COLO668 (cell line): ENCODE data around the gene TMEM238.
A peak's percentile ranks its signal among the peaks of the same experiment; 100 is the strongest.
"Not testable (repeated sequence)": the region's sequence is repeated elsewhere in the genome, so short reads cannot be mapped to it uniquely, and the experiment has no call there.

Experiments used
- DNase-seq: peaks from one replicate; lab custom pipeline; 2025; ENCODE audit not compliant: unreplicated experiment; lab: John Stamatoyannopoulos, UW

TMEM238 gene

GRCh38 chr19:55402509-55402908 is 18.4 kb upstream of the TMEM238 start:
- no peak for DNase-seq

DNA sequence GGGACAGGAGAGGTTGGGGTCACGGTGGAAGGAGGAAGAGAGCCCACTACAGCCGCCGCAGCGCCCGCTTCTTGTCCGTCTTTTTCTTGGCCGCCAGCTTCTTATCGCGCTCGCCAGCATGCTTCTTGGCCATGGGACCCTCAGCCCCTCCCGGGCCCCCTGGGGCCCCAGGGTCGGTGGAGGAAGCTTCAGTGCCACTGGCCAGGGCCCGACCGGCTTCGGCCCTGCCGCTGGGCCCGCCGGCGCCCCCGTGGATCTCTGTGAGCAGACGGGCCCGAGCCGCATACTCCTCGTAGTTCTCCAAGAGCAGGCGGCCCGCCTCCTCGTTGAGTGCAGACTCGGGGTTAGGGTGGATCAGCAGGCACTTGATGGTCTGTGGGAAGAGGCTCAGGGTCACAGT is 17.3 kb upstream of the TMEM238 start:
- not testable (repeated sequence) for DNase-seq

DNA sequence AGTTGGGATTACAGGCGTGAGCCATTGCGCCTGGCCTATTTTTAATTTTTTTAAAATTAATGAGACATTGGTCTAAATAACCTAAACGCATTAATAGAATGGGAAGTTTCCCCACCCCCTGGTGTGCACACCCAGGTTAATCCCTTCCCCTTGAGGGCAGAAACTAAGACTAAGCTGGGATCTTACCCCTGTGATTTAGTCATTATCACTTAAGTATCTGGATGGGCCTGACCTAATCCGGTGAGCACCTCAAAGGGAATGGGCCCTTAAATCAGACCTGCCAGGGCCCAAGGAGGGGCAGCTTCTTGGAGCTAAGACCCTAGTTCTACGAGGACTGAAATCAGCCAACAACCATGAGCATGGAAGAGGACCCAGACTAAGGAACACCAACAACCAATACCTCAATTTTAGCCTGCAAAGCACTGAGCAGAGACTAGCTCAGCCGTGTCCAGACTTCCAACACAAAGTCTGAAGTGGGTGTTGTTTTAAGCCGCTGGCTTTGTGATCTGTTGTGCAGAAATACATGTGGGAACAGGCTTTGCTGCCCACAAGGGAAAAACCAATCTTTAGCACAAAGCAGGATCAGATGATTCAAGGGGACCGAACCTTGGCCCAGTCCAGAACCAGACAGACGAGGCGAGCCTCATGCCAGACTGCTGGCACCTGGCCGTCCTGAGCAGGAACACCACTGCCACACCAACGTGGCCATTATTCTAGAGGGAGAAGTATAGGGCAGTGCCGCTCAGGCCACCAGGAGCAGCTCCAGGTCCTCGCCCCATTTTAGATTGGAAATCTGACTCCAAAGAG is 16.4 kb upstream of the TMEM238 start:
- no peak for DNase-seq

- no peak for DNase-seq
These were observed 14.3 kb upstream of the TMEM238 start for GRCh38 chr19:55398200-55398925.

DNA sequence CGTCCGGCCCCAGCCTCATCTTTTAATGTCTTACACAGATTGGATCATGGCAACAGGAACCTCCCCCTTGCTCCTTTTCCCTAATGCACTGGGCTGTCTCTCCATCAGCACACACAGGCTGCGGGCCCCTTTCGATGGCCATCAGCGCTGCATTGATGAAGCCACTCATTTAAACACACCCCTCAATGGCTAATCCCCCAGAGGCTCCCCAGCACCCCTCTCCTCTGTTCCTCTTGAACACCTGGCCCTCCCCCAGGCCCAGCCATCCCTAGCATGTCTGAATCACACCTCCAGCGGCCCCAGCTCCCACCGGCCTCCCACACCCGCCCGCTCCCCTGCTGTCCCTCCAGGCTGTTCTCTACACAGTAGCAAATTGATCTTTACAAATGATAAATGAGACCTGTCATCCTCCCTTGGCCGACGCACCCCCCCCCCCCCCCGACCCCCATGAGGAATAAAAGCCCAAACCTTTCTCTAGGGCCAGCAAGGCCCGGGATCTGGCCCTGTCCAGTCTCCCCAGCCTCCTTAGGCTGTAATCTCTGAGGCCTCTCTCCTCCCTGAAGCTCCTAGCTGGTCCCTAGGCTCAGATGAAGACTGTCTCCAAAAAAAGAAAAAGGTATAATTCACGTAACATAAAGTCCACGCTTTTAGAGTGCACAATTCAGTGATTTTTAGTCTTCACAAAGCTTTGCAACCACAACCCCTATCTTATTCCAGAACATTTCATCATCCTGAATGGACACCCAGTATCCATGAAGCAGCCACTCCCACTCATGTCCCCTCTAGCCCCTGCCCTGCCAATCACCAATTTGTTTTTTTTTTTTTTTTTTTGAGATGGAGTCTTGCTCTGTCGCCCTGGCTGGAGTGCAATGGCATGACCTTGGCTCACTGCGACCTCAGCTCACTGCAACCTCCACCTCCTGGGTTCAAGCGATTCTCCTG is 9.0 kb upstream of the TMEM238 start:
- DNase-seq = no peak

GRCh38 chr19:55391702-55392615 is 7.9 kb upstream of the TMEM238 start:
- DNase-seq = no peak

DNA sequence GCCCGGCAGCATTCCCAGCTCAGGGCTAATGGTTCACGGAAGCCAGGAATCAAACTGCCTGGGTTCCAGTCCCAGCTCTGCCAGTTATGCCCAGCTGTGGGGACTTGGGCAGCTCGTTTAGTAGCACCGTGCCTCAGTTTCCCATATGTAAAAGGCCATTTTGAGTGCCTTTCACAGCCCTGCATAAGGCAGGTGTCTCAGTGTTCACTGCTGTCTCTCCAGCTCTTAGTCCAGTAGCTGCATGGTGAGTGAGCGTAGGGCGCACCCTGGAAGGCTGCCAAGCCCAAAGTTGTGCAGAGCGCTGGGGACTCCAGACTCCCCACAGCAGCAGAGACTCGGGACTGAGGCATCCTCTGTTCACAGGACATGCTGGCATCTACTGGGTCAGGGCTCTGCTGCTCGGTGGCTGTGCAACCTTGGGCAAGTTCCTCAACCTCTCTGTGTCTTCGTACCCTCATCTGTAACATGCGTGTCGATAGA is 7.1 kb upstream of the TMEM238 start:
- DNase-seq = no peak

DNA sequence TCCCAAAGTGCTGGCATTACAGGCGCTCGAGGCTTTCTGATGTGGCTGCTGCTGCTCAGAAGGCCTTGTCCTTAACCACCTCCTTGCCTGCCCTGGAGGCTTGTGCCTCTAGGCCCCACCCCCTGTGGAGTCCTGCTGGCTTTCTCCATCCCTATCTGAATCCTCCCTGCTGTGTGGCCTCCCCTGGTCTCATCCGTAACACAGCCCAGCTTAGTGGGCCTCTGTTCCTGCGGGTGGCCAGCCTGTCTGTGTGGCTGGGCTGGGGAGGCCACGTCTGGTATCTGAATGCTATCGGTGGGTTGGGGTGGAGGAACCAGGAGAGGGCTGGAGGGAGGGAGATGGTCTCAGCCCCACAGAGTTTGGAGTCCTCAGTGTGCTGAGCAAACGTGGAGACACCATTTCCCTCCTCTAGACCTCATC is 6.4 kb upstream of the TMEM238 start:
- DNase-seq = no peak

DNA sequence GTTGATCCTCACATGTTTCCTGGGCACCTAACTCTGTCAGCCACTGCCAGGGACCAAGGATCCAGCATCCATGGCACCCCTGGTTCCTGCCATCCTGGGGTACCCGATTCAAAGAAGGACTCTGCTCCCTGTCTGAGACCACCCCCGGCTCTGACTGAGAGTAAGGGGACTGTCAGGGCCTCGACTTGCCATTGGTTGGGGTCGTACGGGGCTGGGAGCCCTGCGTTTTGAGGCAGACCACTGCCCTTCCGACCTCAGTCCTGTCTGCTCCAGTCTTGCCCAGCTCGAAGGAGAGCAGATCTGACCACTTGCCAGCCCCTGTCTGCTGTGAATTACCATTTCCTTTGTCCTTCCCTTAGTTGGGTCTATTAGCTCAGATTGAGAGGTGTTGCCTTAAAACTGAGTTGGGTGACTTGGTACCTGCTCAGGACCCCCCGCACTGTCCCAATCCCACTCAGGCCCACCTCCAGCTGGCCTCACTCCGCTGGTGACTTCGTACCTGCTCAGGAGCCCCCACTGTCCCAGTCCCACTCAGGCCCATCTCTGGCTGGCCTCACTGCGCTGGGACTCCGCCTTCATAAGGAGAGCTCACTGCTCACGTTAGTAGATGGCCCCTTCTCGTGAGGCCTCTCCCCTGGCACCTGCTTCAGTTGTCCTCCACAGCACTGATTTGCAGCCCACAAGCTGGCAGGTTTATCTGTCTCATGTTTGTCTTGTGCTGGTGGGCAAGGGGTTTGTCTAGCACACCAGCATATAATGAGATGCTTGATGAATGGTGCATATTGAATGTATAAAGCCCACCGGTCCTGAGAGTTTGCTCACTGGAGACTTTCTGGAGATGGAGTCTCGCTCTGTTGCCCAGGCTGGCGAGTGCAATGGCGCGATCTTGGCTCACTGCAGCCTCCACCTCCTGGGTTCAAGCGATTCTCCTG is 5.6 kb upstream of the TMEM238 start:
- no peak for DNase-seq

DNA sequence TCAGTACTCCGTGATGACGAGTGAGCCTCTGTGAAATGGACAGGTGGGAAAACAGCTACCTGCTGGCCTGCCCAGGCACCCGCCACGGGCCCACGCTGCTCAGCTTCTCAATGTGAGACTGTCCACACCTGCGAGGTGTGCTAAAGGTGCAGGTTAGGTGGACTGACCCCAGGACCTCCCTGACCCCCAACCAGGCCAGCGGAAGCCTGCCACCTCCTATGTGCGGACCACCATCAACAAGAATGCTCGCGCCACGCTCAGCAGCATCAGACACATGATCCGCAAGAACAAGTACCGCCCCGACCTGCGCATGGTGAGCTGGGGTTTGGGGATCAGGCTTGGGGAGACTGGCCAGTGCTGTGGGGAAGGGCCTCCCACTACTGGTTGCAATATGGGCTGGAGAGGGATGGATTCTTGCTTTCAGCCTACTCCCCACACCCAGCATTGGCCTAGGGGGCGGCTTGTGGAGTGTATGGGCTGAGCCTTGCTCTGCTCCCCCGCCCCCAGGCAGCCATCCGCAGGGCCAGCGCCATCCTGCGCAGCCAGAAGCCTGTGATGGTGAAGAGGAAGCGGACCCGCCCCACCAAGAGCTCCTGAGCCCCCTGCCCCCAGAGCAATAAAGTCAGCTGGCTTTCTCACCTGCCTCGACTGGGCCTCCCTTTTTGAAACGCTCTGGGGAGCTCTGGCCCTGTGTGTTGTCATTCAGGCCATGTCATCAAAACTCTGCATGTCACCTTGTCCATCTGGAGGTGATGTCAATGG is 3.8 kb upstream of the TMEM238 start:
- no peak for DNase-seq

GRCh38 chr19:55386493-55386971 is 2.4 kb upstream of the TMEM238 start:
- DNase-seq = no peak

DNA sequence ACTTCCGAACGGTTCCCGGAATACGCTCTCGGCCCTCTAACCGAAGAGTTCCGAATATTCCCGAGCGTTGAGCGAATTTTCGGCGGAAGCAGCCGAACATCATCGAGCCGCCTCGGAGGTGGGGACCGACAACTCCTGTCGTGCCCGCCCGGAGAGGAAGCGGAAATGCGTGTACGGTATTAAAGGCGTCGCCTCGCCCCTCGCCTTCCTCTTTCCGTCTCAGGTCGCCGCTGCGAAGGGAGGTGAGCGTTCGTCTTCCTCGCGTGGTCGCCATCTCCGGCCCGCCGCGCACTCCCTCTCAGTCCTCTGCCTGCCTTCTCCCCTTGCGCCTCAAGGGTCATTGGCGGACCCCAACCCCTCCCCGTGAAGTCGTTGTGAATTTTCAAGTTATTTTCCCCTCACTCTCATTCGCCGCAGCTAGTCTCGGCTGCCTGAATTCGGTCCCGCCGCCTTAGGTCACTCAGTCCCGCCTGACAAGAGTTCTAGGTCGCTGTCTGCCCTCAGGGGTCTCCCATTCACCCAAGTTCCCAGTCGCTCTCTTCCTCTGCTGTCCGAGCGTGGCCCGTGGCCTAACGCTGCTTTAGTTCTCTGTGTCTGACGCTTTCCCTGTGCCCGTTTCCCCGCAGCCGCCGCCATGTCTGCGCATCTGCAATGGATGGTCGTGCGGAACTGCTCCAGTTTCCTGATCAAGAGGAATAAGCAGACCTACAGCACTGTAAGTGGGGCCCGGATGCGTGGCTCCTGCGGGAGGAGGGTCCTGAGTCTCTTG is 1.8 kb upstream of the TMEM238 start, which contains the start of gene RPL28:
TSS of gene RPL28 (plus strand) at position 209 of the 769 bp plus-strand sequence. CDS start at position 635, 426 bp downstream.
- DNase-seq = peak; percentile 97

- DNase-seq = peak; percentile 96
These were observed 1.0 kb upstream of the TMEM238 start for GRCh38 chr19:55384920-55385723.

GRCh38 chr19:55383279-55384130 is 587 bp downstream of the TMEM238 start:
- peak; percentile 84 for DNase-seq

DNA sequence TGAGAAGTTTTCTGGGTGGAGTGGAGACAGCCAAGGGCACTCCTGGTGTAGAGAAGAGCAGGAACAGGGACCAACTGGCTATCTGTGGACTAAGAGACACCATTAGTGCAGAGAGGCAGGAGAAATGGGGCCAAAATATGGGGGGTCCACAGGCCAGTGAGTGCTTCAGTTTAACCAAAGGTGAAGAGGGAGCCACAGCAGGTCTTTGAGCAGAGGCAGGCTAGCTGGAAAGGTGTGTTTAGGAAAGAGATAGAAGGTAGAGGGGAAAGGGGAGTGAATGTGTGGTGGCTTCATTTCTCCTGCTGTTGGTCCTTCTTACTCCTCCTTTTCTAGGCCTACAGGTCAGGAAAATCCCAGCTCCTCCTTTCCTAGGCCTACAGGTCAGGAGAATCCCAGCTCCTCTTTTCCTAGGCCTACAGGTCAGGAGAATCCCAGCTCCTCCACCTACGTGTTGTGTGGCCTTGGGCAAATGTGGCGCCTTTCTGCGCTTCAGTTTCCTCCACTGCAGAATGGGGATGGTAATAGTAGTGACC is 1.5 kb downstream of the TMEM238 start:
- no peak for DNase-seq
